ENCODE data around the gene HOXD10. TPM values are rescaled to one million over a fixed set of nuclear protein-coding genes. Genes with fewer than 3 reads are reported as not detected.

HOXD10 gene
- total RNA-seq, 1 donor from 2014 or later: not detected

DNA sequence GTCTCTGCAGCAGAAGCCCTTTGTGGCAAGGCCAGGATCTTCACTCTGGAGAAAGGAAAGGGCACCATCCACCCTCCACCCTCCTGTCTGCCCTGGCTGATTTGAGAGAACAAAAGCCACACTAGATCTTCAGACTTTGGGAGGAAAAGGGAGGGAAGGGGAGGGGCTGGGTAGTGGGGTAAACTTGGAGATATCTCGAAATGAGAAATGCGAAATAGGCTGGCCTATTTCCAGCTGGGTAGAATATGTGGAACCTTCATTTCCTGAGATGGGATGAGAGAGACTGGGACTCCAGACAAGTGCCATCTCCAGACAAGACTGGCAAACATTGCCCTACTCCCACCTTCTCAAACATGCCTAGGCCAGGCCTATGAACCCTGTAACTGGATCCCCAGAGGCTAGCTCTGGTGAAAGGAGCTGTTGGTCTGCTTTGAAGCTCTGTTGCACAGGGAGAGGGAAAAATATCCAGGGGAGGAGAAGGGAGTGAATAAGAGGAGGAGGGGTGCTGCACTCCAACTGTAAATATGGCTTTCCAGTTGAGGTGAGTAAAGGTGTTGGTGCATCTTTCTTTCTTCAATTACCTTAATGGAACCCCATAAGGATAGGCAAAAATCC, 15.3 kb upstream of the HOXD10 start:
- no peak overlapping the region for H3K4me3 ChIP-seq
- peaks cover 60% of the 10 kb centered on the region for H3K27me3 ChIP-seq
- no peaks in the 10 kb centered on the region for H3K9me3 ChIP-seq
- intact Hi-C loops (cut with DNase I): loop anchor here (10.0 kb wide), 1 partner anchor 917 kb away; the partner anchor contains the start of gene ATP5MC3
- TF ChIP-seq, protein P1, sequence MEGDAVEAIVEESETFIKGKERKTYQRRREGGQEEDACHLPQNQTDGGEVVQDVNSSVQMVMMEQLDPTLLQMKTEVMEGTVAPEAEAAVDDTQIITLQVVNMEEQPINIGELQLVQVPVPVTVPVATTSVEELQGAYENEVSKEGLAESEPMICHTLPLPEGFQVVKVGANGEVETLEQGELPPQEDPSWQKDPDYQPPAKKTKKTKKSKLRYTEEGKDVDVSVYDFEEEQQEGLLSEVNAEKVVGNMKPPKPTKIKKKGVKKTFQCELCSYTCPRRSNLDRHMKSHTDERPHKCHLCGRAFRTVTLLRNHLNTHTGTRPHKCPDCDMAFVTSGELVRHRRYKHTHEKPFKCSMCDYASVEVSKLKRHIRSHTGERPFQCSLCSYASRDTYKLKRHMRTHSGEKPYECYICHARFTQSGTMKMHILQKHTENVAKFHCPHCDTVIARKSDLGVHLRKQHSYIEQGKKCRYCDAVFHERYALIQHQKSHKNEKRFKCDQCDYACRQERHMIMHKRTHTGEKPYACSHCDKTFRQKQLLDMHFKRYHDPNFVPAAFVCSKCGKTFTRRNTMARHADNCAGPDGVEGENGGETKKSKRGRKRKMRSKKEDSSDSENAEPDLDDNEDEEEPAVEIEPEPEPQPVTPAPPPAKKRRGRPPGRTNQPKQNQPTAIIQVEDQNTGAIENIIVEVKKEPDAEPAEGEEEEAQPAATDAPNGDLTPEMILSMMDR (IDR thresholded peaks at IDR 0.05): no peak
- H3K27ac ChIP-seq: no peak overlapping the region
- peaks cover 13 to 24% of the 10 kb centered on the region in 2 donors for H3K4me1 ChIP-seq
- peak in 1 of 2 donors; percentile 19 for DNase-seq (ENCODE audit: low spot score in 2 of 2)
- H3K36me3 ChIP-seq: no peaks in the 10 kb centered on the region

- Histone ChIP-seq H3K9me3 (no peaks in the 10 kb centered on the region), H3K27ac (no peak overlapping the region), H3K4me3 (no peak overlapping the region), H3K36me3 (no peaks in the 10 kb centered on the region), H3K4me1 (peaks cover 10 to 24% of the 10 kb centered on the region in 2 donors), H3K27me3 (peaks cover 62% of the 10 kb centered on the region)
- intact Hi-C loops (cut with DNase I): loop anchor here (10.0 kb wide), 1 partner anchor 917 kb away; the partner anchor contains the start of gene ATP5MC3
- DNase-seq (ENCODE audit: low spot score in 2 of 2): peak in 1 of 2 donors; percentile 27
- TF ChIP-seq, protein P1 (IDR thresholded peaks at IDR 0.05): no peak
These were observed 14.7 kb upstream of the HOXD10 start for GRCh38 chr2:176101842-176102241.

- no peak overlapping the region for H3K27ac ChIP-seq
- no peaks in the 10 kb centered on the region for H3K36me3 ChIP-seq
- no peak overlapping the region for H3K4me3 ChIP-seq
- H3K4me1 ChIP-seq: peaks cover 5 to 22% of the 10 kb centered on the region in 2 donors
- no peak for DNase-seq (ENCODE audit: low spot score in 2 of 2)
- H3K27me3 ChIP-seq: peaks cover 61% of the 10 kb centered on the region
- intact Hi-C loops (cut with DNase I): loop anchor here (10.0 kb wide), 1 partner anchor 918 kb away; the partner anchor contains the start of gene ATP5MC3
- H3K9me3 ChIP-seq: no peaks in the 10 kb centered on the region
- TF ChIP-seq, protein P1 (IDR thresholded peaks at IDR 0.05): no peak
These were observed 14.2 kb upstream of the HOXD10 start for GRCh38 chr2:176102309-176102866.

DNA sequence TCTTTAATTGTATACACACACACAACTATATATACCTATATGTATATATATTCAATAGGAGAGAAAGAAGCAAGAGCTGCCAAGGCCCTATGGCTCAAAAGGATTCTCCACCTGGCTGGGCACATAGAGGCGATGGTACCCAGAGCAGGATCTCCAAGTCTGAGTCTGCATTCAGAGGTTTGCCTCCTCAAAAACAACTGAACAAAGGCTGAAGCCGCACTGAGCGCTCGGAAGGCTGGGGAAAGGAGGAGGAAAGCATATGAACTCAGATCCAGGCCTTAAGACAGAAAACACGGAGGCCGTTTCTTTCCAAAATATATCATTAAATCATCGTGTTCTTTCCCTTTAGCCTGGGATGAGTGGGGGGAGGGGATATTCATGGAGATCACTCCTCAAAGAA, 13.4 kb upstream of the HOXD10 start:
- peaks cover 60% of the 10 kb centered on the region for H3K27me3 ChIP-seq
- H3K4me1 ChIP-seq: peaks cover 0 to 16% of the 10 kb centered on the region in 2 donors
- no peak for DNase-seq (ENCODE audit: low spot score in 2 of 2)
- no peak overlapping the region for H3K27ac ChIP-seq
- TF ChIP-seq, protein P1 (IDR thresholded peaks at IDR 0.05): no peak
- H3K9me3 ChIP-seq: no peaks in the 10 kb centered on the region
- intact Hi-C loops (cut with DNase I): loop anchor here (10.0 kb wide), 1 partner anchor 918 kb away; the partner anchor contains the start of gene ATP5MC3
- no peaks in the 10 kb centered on the region for H3K36me3 ChIP-seq
- H3K4me3 ChIP-seq: no peak overlapping the region

DNA sequence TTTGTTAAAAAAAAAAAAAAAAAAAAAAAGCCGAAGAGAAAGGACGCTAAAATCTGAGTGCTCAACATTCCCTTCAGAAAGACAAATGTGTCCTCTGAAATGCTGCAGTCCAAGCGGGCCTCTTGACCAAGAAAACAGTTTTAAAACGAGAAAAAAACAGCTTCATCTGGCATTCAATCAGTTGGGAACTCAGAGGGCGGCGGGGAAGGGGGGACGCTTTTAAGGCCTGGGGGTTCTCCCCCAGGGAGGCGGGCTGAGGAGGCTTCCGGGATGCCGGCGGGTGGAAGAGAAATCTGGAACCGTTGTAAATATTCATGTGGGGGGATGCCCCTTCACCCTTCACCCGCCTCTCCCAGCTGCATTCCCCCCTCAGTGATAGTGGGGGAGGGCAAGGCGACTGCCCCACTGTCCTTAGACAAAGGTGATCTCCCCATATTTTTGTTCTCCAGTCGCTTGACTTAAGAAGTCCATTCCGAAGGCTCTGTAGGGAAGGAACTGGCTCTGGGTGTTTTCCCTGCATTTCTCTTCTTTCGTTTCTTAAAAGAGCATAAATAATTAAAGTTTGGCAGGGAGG, 12.7 kb upstream of the HOXD10 start:
- Histone ChIP-seq H3K36me3 (no peaks in the 10 kb centered on the region), H3K9me3 (no peaks in the 10 kb centered on the region), H3K27me3 (peaks cover 58% of the 10 kb centered on the region), H3K4me1 (peaks cover 0 to 17% of the 10 kb centered on the region in 2 donors), H3K4me3 (no peak overlapping the region), H3K27ac (no peak overlapping the region)
- TF ChIP-seq, protein P1 (IDR thresholded peaks at IDR 0.05): no peak
- intact Hi-C loops (cut with DNase I): loop anchor here (10.0 kb wide), 1 partner anchor 919 kb away; the partner anchor contains the start of gene ATP5MC3
- peak in 1 of 2 donors; percentile 31 for DNase-seq (ENCODE audit: low spot score in 2 of 2)

All from ascending aorta (tissue), 2 donors.